NCI-H345 treated with DMSO at 0.1 percent for 48 hours (cell line): ENCODE measurements around the gene SLC29A4.

Experiments used
- DNase-seq: peaks from one replicate; lab custom pipeline; 2025; ENCODE audit not compliant: unreplicated experiment; lab: John Stamatoyannopoulos, UW

SLC29A4 gene

DNA sequence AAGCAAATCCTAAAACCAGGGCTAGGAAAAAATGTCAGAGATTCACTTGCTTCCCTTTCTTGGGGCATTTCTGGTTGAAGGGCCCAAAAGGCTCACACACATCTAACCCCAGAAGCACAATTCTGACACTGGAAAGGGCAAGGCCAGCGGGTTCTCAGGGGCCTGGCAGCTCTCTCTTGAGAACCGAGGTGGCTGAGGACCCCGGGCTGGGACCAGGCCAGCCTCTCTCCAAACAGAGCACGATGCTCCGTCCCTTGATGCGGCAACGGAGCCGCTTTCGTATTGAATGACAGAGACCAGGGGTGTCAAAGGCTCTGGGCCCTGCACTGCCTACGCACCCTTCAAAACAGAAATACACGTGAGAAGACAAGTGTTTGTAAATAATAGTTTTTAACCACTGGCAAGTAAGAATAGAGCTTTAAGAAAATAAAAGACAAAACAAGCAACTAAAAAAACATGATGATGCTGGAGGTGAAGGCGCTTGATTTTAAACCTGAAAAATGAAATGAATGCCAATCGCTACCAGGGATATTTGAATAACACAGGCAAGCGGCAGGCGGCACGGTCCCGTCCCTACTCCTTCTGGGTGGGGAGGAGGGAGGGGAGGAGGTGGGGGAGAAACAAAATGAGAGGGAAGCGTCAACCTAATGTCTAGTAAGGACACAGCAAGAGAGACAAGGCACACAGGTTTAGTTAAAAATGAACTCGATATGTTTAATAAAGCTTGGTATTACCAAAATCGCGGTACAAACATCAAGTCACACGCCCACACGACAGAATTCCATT lies 68.0 kb downstream of the SLC29A4 start:
- no peak for DNase-seq

DNA sequence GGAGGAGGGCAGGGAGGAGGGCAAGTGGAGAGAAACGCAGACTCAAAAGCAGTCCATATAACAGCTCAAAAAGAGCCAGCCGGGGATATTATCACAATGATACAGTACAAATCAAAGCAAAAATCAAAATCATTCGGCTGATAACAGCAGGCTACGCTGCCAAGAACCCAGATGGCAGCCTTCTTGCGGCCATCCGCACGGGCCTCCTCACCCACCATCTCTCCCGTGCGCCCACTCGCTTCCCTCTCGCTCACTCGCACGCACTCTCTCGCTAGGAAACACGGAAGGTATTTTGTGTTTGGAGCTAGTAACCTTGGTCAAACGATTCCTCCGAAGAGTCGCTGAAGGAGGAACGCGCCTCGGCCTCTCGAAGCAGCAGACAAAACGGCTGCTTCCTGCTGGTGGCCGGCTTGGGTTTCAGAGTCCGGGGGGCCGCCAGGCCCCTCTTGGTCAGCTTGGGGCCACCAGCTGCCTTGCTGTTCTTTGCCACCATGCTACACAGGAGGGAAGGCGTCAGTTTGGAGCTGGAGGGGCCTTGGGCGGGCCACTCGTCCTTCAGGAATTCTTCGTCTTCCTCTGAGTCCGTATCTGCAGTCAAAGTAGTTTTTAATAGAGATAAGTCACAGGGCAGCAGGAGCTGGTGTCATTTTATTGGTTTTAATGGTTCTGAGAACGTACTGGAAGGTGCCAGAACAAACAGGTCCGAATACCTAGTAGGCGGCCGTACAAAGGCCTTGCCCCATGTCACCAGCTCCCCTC lies 68.9 kb downstream of the SLC29A4 start:
- DNase-seq = no peak

DNA sequence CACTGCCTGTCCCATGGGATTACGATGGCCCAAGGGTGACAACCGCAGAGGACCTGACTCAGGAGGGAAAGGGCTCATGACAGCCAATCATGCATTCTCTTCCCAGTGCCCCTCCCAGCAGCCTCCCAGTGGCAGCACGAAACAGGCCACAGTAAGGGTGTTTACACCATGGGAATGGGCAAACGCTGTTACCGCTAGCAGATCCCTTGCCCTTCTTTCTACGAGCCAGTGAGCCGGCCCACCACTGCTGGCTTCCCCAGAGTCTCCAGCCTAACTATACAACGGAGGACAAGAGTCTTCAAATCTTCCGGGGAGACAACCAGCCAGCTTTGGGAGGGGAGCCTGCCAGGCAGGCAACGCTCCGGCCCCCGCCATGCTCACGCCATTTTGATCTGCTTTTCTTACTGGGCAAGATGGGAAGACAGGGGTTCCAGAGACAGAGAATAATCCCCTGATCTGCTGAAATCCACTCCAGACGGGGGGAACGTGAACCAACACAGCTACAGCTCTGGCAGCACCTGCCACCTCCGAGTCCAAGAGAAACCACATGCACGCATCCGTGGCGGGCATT lies 69.8 kb downstream of the SLC29A4 start:
- DNase-seq = no peak

DNA sequence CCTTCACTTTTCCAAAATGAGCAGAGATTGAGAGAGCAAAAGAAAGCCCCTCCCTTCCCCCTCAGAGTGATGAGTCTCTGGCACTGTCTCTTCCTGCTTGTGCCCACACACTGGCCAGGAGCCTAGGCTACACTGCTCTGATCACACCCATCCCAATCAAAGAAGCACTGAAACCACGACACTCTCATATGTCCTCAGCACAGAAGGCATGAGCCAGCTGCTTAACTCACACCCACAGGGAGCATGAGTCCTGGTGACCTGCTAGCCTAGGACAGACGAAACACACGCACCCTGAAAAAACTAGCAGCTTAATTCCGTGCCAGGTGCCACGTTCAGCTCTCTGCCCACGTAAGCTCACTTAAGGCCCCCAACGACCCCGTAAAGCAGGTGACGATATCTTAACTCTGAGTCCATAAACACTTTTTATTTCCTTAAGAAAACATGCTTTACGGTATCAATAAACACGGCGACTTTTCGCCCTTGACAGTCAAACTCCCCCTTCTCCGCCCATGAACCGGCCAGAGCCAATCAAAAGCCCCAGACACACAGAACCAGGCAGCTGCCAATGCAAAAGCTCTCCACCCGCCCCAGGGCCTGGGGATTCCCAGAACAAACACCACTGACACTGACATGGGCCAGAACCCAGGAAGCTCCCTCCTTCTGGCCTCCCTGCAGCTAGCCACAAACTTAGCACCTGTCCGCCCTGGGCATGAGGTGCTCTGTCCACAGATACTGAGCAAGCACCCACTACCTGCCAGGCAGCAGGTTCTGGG lies 71.9 kb downstream of the SLC29A4 start:
- DNase-seq = no peak
